OCI-LY3 (cell line): Measurements from ENCODE around the gene MRPS11.

Experiments used
- H2AFZ ChIP-seq: fragments of 200-600, 300-600 bp; shearing (Covaris generic); 2 replicates; pipeline ENCODE4 v1.6.0; 2014; ENCODE audit warnings: antibody characterized with exemption, low read depth, low read length
- H3K27ac ChIP-seq: fragments of 200-600, 300-600 bp; sonication (generic); 2 replicates; pipeline ENCODE4 v1.5.1; 2014; ENCODE audit warnings: mild to moderate bottlenecking, low read length, moderate library complexity, mixed read lengths
- H3K27me3 ChIP-seq: fragments of 200-600, 300-600 bp; sonication (generic); 2 replicates; pipeline ENCODE4 v1.6.1; 2014; ENCODE audit warnings: low read depth, low read length, mixed read lengths
- H3K36me3 ChIP-seq: fragments of 200-600, 300-600 bp; sonication (generic); replicated peaks from 2 replicates; pipeline ENCODE3; 2014; ENCODE audit warnings: low read depth, low read length, mixed read lengths
- H3K4me1 ChIP-seq: fragments of 300-600, 200-600 bp; sonication (generic); 2 replicates; pipeline ENCODE4 v1.6.1; 2014; ENCODE audit warnings: low read length, mixed read lengths
- H3K4me2 ChIP-seq: fragments of 200-600, 300-600 bp; sonication (generic); 2 replicates; pipeline ENCODE4 v1.6.1; 2014; ENCODE audit warnings: low read length, mixed read lengths
- H3K4me3 ChIP-seq: fragments of 300-600, 200-600 bp; sonication (generic); 2 replicates; pipeline ENCODE4 v1.5.1; 2014; ENCODE audit warnings: antibody characterized with exemption, mild to moderate bottlenecking, low read length, moderate library complexity
- H3K79me2 ChIP-seq: fragments of 300-600, 200-600 bp; shearing (Covaris generic); 2 replicates; pipeline ENCODE4 v1.6.1; 2014; ENCODE audit warnings: mild to moderate bottlenecking, low read length, mixed read lengths
- H3K9ac ChIP-seq: fragments of 300-600, 200-600 bp; shearing (Covaris generic); 2 replicates; pipeline ENCODE4 v1.6.0; 2014; ENCODE audit warnings: mild to moderate bottlenecking, low read length, moderate library complexity
- H3K9me3 ChIP-seq: fragments of 200-600, 300-600 bp; shearing (Covaris generic); 2 replicates; pipeline ENCODE4 v1.6.1; 2014; ENCODE audit warnings: low read length, mixed read lengths; ENCODE audit not compliant: insufficient read depth
- H4K20me1 ChIP-seq: fragments of 200-600, 300-600 bp; sonication (generic); 2 replicates; pipeline ENCODE4 v1.6.1; 2016; ENCODE audit warnings: low read length, mixed read lengths; ENCODE audit not compliant: insufficient read depth
- EZH2phosphoT487 ChIP-seq: fragments of 200-600 bp; shearing (Covaris generic); IDR thresholded peaks from 2 replicates; pipeline ENCODE4 v1.6.1; 2018; ENCODE audit warnings: antibody characterized with exemption, mixed run types, low read depth
- TF ChIP-seq, protein P1 (sequence below): fragments of 200-600, 300-600 bp; sonication (generic); IDR thresholded peaks from 2 replicates; pipeline ENCODE4 v1.5.1; 2014; ENCODE audit warnings: antibody characterized with exemption, low read length, low read depth

The MRPS11 gene

DNA sequence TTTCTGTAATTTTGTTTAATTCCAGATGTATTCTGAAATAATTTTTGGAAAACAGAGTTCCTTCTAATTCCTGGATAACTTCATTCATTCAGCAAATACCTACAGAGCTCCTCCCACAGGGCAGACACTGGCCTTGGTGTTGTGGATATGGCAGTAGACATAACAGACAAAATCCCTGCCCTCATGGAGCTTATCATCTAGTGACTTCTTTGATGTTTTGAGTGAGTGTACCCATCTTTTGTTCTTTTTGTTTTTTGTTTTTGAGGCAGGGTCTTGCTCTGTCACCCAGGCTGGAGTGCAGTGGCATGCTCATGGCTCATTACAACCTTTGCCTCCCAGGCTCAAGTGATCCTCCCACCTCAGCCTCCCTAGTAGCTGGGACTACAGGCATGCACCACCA, 57.9 kb downstream of the MRPS11 start:
- H3K9ac ChIP-seq, result no peak overlapping the region
- H3K9me3 ChIP-seq, result no peaks in the 10 kb centered on the region
- H2AFZ ChIP-seq, result no peak overlapping the region
- H3K4me1 ChIP-seq, result no peaks in the 10 kb centered on the region
- no peak overlapping the region for H3K4me3 ChIP-seq
- H3K36me3 ChIP-seq, result peaks cover 8% of the 10 kb centered on the region
- H4K20me1 ChIP-seq, result no peaks in the 10 kb centered on the region
- TF ChIP-seq, protein P1, sequence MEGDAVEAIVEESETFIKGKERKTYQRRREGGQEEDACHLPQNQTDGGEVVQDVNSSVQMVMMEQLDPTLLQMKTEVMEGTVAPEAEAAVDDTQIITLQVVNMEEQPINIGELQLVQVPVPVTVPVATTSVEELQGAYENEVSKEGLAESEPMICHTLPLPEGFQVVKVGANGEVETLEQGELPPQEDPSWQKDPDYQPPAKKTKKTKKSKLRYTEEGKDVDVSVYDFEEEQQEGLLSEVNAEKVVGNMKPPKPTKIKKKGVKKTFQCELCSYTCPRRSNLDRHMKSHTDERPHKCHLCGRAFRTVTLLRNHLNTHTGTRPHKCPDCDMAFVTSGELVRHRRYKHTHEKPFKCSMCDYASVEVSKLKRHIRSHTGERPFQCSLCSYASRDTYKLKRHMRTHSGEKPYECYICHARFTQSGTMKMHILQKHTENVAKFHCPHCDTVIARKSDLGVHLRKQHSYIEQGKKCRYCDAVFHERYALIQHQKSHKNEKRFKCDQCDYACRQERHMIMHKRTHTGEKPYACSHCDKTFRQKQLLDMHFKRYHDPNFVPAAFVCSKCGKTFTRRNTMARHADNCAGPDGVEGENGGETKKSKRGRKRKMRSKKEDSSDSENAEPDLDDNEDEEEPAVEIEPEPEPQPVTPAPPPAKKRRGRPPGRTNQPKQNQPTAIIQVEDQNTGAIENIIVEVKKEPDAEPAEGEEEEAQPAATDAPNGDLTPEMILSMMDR, result no peak
- TF ChIP-seq EZH2phosphoT487, result no peak
- no peaks in the 10 kb centered on the region for H3K79me2 ChIP-seq
- H3K27ac ChIP-seq, result no peak overlapping the region
- H3K27me3 ChIP-seq, result no peaks in the 10 kb centered on the region
- no peak overlapping the region for H3K4me2 ChIP-seq

DNA sequence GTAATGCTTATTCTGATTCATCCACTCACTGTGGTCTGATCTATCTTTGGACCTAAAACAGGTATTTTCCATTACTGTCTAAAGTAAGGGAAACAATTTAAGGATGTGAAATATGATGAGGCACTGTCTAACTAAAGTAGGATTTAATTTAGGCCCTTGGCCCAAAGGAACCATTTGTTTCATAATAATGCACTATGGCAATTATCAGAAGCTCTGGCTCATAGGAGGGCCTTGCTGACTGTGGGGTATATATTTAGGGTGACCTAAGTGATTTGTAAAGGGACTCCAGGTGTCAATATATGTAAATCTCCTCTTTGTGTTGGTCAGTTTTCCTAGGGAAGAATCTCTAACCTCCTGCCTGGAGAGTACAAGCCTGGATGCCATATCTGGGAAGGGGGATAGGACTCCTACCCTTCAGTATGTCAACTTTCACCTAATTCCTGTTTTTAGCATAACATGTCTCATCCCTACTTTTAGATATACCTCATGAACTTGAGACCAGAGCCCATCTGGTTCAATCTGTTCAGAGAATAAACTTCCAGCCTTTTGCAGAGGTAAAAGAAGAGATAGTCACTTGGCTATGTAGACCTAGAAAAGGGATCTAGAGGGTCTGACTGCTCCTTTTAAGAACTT, 58.9 kb downstream of the MRPS11 start:
- no peak overlapping the region for H3K4me2 ChIP-seq
- peaks cover 11% of the 10 kb centered on the region for H3K36me3 ChIP-seq
- no peak overlapping the region for H3K27ac ChIP-seq
- H3K9me3 ChIP-seq, result no peaks in the 10 kb centered on the region
- H3K79me2 ChIP-seq, result no peaks in the 10 kb centered on the region
- no peak for TF ChIP-seq EZH2phosphoT487
- TF ChIP-seq, protein P1, result no peak
- no peak overlapping the region for H3K4me3 ChIP-seq
- H4K20me1 ChIP-seq, result no peaks in the 10 kb centered on the region
- no peaks in the 10 kb centered on the region for H3K4me1 ChIP-seq
- H3K27me3 ChIP-seq, result no peaks in the 10 kb centered on the region
- H2AFZ ChIP-seq, result no peak overlapping the region
- no peak overlapping the region for H3K9ac ChIP-seq

DNA sequence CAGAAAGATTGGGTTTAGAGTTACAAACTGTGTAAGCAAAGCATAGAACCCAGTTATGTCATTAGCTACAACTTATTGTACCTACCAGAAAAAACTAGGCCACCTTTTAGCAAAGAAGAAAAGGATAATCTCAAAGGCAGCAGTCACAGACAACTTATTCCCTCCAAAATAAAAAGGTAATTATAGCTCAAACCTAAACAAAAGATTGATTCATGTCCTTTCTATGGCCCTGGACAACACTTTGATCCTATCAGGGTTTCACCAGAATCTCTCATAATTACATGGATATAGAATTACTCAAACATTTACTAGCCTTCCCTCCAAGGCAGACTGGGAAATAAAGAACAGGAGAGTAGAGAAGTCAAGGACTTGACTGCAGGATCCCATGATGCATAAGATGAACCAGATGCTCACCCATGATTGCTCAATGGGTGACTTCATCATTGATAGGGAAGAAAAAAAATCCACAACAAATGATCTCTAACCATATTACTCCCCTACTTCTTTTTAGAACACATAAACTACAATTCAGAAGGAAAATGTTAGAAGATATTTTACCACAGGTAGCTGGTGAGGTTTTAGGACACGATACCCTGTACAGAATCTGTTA, 61.6 kb downstream of the MRPS11 start:
- H3K9me3 ChIP-seq, result no peaks in the 10 kb centered on the region
- H3K79me2 ChIP-seq, result no peaks in the 10 kb centered on the region
- H3K4me1 ChIP-seq, result no peaks in the 10 kb centered on the region
- H3K36me3 ChIP-seq, result peaks cover 11% of the 10 kb centered on the region
- H3K9ac ChIP-seq, result no peak overlapping the region
- no peak overlapping the region for H3K27ac ChIP-seq
- no peak overlapping the region for H2AFZ ChIP-seq
- no peak for TF ChIP-seq EZH2phosphoT487
- no peaks in the 10 kb centered on the region for H4K20me1 ChIP-seq
- no peak overlapping the region for H3K4me2 ChIP-seq
- no peaks in the 10 kb centered on the region for H3K27me3 ChIP-seq
- no peak overlapping the region for H3K4me3 ChIP-seq
